Measurements from ENCODE around the gene JUNB. TPM values are rescaled to one million over a fixed set of nuclear protein-coding genes. Genes with fewer than 3 reads are reported as not detected.

The JUNB gene
- polyA plus RNA-seq, 3 donors = 1,279 to 3,167 (median 1,468) TPM

- H3K4me1 ChIP-seq (ENCODE audit: control insufficient read depth in 1 of 2, insufficient read depth in 2 of 2, low read length in 2 of 2) = peaks cover 68 to 81% of the 10 kb centered on the region in 2 donors
- peaks cover 0 to 7% (median 3%) of the 10 kb centered on the region in 3 donors for H3K27me3 Mint-ChIP-seq (ENCODE audit: low read depth in 3 of 3)
- no peaks in the 10 kb centered on the region for H3K36me3 ChIP-seq (replicated peaks in 1 of 2; ENCODE audit: control insufficient read depth in 1 of 2, insufficient read depth in 2 of 2, low read length in 2 of 2)
- peak overlapping the region; percentile 79 for H3K4me2 ChIP-seq (replicated peaks; ENCODE audit: extremely low read depth, low read length, poor library complexity, severe bottlenecking)
- peak overlapping the region; percentile 84 to 94 for H3K27ac ChIP-seq (ENCODE audit: low read depth in 1 of 2, low read length in 2 of 2)
- H3K27me3 ChIP-seq (ENCODE audit: control insufficient read depth in 2 of 2, insufficient read depth in 2 of 2, low read length in 2 of 2) = no peaks in the 10 kb centered on the region
- H3K79me2 ChIP-seq (ENCODE audit: insufficient read depth, low read length) = peaks cover 30% of the 10 kb centered on the region
- H3K9me3 ChIP-seq (replicated peaks in 1 of 2; ENCODE audit: control insufficient read depth in 1 of 2, insufficient read depth in 1 of 2, low read length in 2 of 2) = no peaks in the 10 kb centered on the region
- peaks cover 0 to 2% of the 10 kb centered on the region in 2 donors for H3K36me3 Mint-ChIP-seq
- peaks cover 4% of the 10 kb centered on the region for H4K20me1 ChIP-seq (ENCODE audit: insufficient read depth, low read length)
- peak overlapping the region in 2 of 3 experiments; percentile 76 to 83 for H3K4me3 ChIP-seq (replicated peaks in 1 of 3; ENCODE audit: low read depth in 2 of 3, low read length in 3 of 3)
- whole genome bisulfite sequencing (ENCODE audit: insufficient coverage) = 43% methylated on average over 15 of the region's 15 CpGs
- H2AFZ ChIP-seq (ENCODE audit: insufficient read depth, low read depth, low read length, poor library complexity, severe bottlenecking) = no peak overlapping the region
- intact Hi-C loops (cut with micrococcal nuclease) = loop anchor here in 1 of 2 donors (2.0 kb wide), 1 partner anchor 15 kb away; no protein-coding TSS in a partner anchor
- TF ChIP-seq CTCF (IDR thresholded peaks at IDR 0.05) = no peak
- DNase-seq = peak; percentile 57 to 77 (median 65)
- peaks cover 42% of the 10 kb centered on the region for H3K4me1 Mint-ChIP-seq
- H3K27ac Mint-ChIP-seq = peak overlapping the region; percentile 93 to 97 (median 96)
- H3K9me3 Mint-ChIP-seq = no peaks in the 10 kb centered on the region
- H3K4me3 Mint-ChIP-seq = peak overlapping the region; percentile 87 to 93
- peak overlapping the region; percentile 86 for H3K9ac ChIP-seq (ENCODE audit: insufficient read depth, low read length, poor library complexity, severe bottlenecking)
Observed at GRCh38 chr19:12779162-12779993, 11.9 kb upstream of the JUNB start.

GRCh38 chr19:12782174-12782423, 9.2 kb upstream of the JUNB start:
- no peaks in the 10 kb centered on the region for H3K27me3 ChIP-seq (ENCODE audit: control insufficient read depth in 2 of 2, insufficient read depth in 2 of 2, low read length in 2 of 2)
- H3K79me2 ChIP-seq (ENCODE audit: insufficient read depth, low read length) = peaks cover 32% of the 10 kb centered on the region
- no peaks in the 10 kb centered on the region for H3K9me3 ChIP-seq (replicated peaks in 1 of 2; ENCODE audit: control insufficient read depth in 1 of 2, insufficient read depth in 1 of 2, low read length in 2 of 2)
- Mint-ChIP-seq H3K27ac (peak overlapping the region in 2 of 7 donors; percentile 96 to 99), H3K4me3 (peak overlapping the region; percentile 88 to 91), H3K9me3 (no peaks in the 10 kb centered on the region), H3K4me1 (peaks cover 40% of the 10 kb centered on the region), H3K36me3 (no peaks in the 10 kb centered on the region), H3K27me3 (ENCODE audit: low read depth in 3 of 3) (peaks cover 0 to 7% (median 3%) of the 10 kb centered on the region in 3 donors)
- under 1% methylated on average over 11 of the region's 12 CpGs for WGBS (ENCODE audit: insufficient coverage)
- no peak overlapping the region for H2AFZ ChIP-seq (ENCODE audit: insufficient read depth, low read depth, low read length, poor library complexity, severe bottlenecking)
- intact Hi-C loops (cut with micrococcal nuclease) = loop anchor here (1.0 to 10.0 kb wide), 2 partner anchors 9 to 1063 kb away; partner anchors contain the start of gene JUNB (in 1 of the 2)
- TF ChIP-seq CTCF (IDR thresholded peaks at IDR 0.05) = no peak
- peak overlapping the region; percentile 31 to 100 (median 36) for H3K4me3 ChIP-seq (replicated peaks in 1 of 3; ENCODE audit: low read depth in 2 of 3, low read length in 3 of 3)
- H3K27ac ChIP-seq (ENCODE audit: low read depth in 1 of 2, low read length in 2 of 2) = peak overlapping the region; percentile 95 to 100
- peak overlapping the region; percentile 76 for H3K4me2 ChIP-seq (replicated peaks; ENCODE audit: extremely low read depth, low read length, poor library complexity, severe bottlenecking)
- peak overlapping the region; percentile 94 for H3K9ac ChIP-seq (ENCODE audit: insufficient read depth, low read length, poor library complexity, severe bottlenecking)
- peaks cover 79 to 89% of the 10 kb centered on the region in 2 donors for H3K4me1 ChIP-seq (ENCODE audit: control insufficient read depth in 1 of 2, insufficient read depth in 2 of 2, low read length in 2 of 2)
- no peaks in the 10 kb centered on the region for H3K36me3 ChIP-seq (replicated peaks in 1 of 2; ENCODE audit: control insufficient read depth in 1 of 2, insufficient read depth in 2 of 2, low read length in 2 of 2)
- peaks cover 4% of the 10 kb centered on the region for H4K20me1 ChIP-seq (ENCODE audit: insufficient read depth, low read length)
- DNase-seq = no peak
